ENCODE results near the gene RARS1. TPM values are rescaled to one million over a fixed set of nuclear protein-coding genes. Genes with fewer than 3 reads are reported as not detected.

RARS1 gene
- total and polyA plus RNA-seq, 2 experiments from 2014 or later = 75.1 to 129 TPM

DNA sequence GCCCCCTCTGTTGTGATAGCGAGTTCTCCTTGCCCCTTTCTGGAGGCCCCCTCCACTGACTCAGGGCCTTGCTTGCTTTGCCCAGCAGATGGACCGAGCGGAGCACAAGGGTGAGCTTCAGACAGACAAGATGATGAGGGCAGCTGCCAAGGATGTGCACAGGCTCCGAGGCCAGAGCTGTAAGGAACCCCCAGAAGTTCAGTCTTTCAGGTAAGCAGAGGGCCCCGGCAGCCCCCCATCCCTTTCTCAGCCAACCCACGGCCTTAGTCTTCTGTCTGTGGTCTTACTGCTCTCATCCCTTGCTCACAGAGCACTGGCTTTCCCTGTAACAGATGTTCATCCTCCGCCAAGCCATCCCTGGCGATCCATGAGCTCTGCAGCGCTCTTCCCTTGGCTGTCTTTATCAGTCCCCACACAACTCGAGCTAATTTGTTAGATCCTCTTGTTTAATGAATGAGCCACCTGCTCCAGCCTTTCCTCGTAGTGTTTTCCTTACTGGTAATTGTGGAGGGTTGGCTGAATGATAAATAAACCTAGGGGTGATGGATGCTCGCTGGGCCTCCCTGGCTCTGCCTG lies 18.4 kb upstream of the RARS1 start:
- Histone ChIP-seq H3K27me3 (ENCODE audit: insufficient read depth) (no peaks in the 10 kb centered on the region), H3K36me3 (ENCODE audit: insufficient read depth) (no peaks in the 10 kb centered on the region; the same call in 1 of the 2 replicates), H3K4me3 (no peak overlapping the region), H3K4me1 (ENCODE audit: insufficient read depth) (no peaks in the 10 kb centered on the region), H3K27ac (ENCODE audit: low read depth) (no peak overlapping the region), H3K4me2 (no peak overlapping the region), H2AFZ (no peak overlapping the region), H4K20me1 (replicated peaks; ENCODE audit: insufficient read depth) (no peaks in the 10 kb centered on the region; the same call in 1 of the 2 replicates), H3F3A (replicated peaks; ENCODE audit: low read depth) (no peaks in the 10 kb centered on the region), H3K79me2 (replicated peaks; ENCODE audit: insufficient read depth) (no peaks in the 10 kb centered on the region), H3K9me2 (ENCODE audit: insufficient read depth) (no peaks in the 10 kb centered on the region)
- ATAC-seq (no peak), DNase-seq (ENCODE audit: low spot score) (no peak)
- Mint-ChIP-seq H3K4me3 (no peak overlapping the region), H3K27ac (no peak overlapping the region), H3K4me1 (no peaks in the 10 kb centered on the region), H3K9me3 (no peaks in the 10 kb centered on the region), H3K27me3 (ENCODE audit: insufficient read depth, low read depth, poor library complexity) (peaks cover 5% of the 10 kb centered on the region), H3K36me3 (ENCODE audit: low read depth) (peaks cover 37% of the 10 kb centered on the region)
- TF ChIP-seq STAT1 (IDR thresholded peaks at IDR 0.05; ENCODE audit: unreplicated experiment) (no peak), EZH2 (IDR thresholded peaks at IDR 0.05; ENCODE audit: low read depth, unreplicated experiment) (no peak), JUNB (IDR thresholded peaks at IDR 0.05; ENCODE audit: unreplicated experiment) (no peak)
- TF ChIP-seq, protein P1, sequence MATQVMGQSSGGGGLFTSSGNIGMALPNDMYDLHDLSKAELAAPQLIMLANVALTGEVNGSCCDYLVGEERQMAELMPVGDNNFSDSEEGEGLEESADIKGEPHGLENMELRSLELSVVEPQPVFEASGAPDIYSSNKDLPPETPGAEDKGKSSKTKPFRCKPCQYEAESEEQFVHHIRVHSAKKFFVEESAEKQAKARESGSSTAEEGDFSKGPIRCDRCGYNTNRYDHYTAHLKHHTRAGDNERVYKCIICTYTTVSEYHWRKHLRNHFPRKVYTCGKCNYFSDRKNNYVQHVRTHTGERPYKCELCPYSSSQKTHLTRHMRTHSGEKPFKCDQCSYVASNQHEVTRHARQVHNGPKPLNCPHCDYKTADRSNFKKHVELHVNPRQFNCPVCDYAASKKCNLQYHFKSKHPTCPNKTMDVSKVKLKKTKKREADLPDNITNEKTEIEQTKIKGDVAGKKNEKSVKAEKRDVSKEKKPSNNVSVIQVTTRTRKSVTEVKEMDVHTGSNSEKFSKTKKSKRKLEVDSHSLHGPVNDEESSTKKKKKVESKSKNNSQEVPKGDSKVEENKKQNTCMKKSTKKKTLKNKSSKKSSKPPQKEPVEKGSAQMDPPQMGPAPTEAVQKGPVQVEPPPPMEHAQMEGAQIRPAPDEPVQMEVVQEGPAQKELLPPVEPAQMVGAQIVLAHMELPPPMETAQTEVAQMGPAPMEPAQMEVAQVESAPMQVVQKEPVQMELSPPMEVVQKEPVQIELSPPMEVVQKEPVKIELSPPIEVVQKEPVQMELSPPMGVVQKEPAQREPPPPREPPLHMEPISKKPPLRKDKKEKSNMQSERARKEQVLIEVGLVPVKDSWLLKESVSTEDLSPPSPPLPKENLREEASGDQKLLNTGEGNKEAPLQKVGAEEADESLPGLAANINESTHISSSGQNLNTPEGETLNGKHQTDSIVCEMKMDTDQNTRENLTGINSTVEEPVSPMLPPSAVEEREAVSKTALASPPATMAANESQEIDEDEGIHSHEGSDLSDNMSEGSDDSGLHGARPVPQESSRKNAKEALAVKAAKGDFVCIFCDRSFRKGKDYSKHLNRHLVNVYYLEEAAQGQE (IDR thresholded peaks at IDR 0.05; ENCODE audit: unreplicated experiment) = no peak
- TF ChIP-seq, protein P2, sequence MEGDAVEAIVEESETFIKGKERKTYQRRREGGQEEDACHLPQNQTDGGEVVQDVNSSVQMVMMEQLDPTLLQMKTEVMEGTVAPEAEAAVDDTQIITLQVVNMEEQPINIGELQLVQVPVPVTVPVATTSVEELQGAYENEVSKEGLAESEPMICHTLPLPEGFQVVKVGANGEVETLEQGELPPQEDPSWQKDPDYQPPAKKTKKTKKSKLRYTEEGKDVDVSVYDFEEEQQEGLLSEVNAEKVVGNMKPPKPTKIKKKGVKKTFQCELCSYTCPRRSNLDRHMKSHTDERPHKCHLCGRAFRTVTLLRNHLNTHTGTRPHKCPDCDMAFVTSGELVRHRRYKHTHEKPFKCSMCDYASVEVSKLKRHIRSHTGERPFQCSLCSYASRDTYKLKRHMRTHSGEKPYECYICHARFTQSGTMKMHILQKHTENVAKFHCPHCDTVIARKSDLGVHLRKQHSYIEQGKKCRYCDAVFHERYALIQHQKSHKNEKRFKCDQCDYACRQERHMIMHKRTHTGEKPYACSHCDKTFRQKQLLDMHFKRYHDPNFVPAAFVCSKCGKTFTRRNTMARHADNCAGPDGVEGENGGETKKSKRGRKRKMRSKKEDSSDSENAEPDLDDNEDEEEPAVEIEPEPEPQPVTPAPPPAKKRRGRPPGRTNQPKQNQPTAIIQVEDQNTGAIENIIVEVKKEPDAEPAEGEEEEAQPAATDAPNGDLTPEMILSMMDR (conservative IDR thresholded peaks at IDR 0.05; ENCODE audit: low read depth in 2 of 2) = no peak

DNA sequence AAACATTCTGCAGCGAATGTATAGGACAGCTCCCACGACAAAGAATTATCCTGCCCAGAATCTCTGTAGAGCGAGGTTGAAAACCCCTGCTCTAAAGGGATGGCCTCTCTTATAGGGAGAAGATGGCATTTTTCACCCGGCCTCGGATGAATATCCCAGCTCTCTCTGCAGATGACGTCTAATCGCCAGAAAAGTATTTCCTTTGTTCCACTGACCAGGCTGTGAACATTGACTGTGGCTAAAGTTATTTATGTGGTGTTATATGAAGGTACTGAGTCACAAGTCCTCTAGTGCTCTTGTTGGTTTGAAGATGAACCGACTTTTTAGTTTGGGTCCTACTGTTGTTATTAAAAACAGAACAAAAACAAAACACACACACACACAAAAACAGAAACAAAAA lies 17.4 kb upstream of the RARS1 start:
- Mint-ChIP-seq H3K27me3 (ENCODE audit: insufficient read depth, low read depth, poor library complexity) (peaks cover 5% of the 10 kb centered on the region), H3K4me1 (no peaks in the 10 kb centered on the region), H3K9me3 (no peaks in the 10 kb centered on the region), H3K27ac (no peak overlapping the region), H3K4me3 (no peak overlapping the region), H3K36me3 (ENCODE audit: low read depth) (peaks cover 37% of the 10 kb centered on the region)
- no peak for ATAC-seq
- Histone ChIP-seq H3K79me2 (replicated peaks; ENCODE audit: insufficient read depth) (no peaks in the 10 kb centered on the region), H3K27ac (ENCODE audit: low read depth) (no peak overlapping the region), H3F3A (replicated peaks; ENCODE audit: low read depth) (no peaks in the 10 kb centered on the region), H3K4me3 (no peak overlapping the region), H3K27me3 (ENCODE audit: insufficient read depth) (no peaks in the 10 kb centered on the region), H2AFZ (no peak overlapping the region), H4K20me1 (replicated peaks; ENCODE audit: insufficient read depth) (no peaks in the 10 kb centered on the region; the same call in 1 of the 2 replicates), H3K9me2 (ENCODE audit: insufficient read depth) (no peaks in the 10 kb centered on the region), H3K4me2 (no peak overlapping the region), H3K4me1 (ENCODE audit: insufficient read depth) (no peaks in the 10 kb centered on the region), H3K36me3 (ENCODE audit: insufficient read depth) (no peaks in the 10 kb centered on the region; the same call in 1 of the 2 replicates)
- DNase-seq (ENCODE audit: low spot score) = no peak
- TF ChIP-seq, protein P3, sequence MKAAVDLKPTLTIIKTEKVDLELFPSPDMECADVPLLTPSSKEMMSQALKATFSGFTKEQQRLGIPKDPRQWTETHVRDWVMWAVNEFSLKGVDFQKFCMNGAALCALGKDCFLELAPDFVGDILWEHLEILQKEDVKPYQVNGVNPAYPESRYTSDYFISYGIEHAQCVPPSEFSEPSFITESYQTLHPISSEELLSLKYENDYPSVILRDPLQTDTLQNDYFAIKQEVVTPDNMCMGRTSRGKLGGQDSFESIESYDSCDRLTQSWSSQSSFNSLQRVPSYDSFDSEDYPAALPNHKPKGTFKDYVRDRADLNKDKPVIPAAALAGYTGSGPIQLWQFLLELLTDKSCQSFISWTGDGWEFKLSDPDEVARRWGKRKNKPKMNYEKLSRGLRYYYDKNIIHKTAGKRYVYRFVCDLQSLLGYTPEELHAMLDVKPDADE (IDR thresholded peaks at IDR 0.05) = no peak
- TF ChIP-seq, protein P4, sequence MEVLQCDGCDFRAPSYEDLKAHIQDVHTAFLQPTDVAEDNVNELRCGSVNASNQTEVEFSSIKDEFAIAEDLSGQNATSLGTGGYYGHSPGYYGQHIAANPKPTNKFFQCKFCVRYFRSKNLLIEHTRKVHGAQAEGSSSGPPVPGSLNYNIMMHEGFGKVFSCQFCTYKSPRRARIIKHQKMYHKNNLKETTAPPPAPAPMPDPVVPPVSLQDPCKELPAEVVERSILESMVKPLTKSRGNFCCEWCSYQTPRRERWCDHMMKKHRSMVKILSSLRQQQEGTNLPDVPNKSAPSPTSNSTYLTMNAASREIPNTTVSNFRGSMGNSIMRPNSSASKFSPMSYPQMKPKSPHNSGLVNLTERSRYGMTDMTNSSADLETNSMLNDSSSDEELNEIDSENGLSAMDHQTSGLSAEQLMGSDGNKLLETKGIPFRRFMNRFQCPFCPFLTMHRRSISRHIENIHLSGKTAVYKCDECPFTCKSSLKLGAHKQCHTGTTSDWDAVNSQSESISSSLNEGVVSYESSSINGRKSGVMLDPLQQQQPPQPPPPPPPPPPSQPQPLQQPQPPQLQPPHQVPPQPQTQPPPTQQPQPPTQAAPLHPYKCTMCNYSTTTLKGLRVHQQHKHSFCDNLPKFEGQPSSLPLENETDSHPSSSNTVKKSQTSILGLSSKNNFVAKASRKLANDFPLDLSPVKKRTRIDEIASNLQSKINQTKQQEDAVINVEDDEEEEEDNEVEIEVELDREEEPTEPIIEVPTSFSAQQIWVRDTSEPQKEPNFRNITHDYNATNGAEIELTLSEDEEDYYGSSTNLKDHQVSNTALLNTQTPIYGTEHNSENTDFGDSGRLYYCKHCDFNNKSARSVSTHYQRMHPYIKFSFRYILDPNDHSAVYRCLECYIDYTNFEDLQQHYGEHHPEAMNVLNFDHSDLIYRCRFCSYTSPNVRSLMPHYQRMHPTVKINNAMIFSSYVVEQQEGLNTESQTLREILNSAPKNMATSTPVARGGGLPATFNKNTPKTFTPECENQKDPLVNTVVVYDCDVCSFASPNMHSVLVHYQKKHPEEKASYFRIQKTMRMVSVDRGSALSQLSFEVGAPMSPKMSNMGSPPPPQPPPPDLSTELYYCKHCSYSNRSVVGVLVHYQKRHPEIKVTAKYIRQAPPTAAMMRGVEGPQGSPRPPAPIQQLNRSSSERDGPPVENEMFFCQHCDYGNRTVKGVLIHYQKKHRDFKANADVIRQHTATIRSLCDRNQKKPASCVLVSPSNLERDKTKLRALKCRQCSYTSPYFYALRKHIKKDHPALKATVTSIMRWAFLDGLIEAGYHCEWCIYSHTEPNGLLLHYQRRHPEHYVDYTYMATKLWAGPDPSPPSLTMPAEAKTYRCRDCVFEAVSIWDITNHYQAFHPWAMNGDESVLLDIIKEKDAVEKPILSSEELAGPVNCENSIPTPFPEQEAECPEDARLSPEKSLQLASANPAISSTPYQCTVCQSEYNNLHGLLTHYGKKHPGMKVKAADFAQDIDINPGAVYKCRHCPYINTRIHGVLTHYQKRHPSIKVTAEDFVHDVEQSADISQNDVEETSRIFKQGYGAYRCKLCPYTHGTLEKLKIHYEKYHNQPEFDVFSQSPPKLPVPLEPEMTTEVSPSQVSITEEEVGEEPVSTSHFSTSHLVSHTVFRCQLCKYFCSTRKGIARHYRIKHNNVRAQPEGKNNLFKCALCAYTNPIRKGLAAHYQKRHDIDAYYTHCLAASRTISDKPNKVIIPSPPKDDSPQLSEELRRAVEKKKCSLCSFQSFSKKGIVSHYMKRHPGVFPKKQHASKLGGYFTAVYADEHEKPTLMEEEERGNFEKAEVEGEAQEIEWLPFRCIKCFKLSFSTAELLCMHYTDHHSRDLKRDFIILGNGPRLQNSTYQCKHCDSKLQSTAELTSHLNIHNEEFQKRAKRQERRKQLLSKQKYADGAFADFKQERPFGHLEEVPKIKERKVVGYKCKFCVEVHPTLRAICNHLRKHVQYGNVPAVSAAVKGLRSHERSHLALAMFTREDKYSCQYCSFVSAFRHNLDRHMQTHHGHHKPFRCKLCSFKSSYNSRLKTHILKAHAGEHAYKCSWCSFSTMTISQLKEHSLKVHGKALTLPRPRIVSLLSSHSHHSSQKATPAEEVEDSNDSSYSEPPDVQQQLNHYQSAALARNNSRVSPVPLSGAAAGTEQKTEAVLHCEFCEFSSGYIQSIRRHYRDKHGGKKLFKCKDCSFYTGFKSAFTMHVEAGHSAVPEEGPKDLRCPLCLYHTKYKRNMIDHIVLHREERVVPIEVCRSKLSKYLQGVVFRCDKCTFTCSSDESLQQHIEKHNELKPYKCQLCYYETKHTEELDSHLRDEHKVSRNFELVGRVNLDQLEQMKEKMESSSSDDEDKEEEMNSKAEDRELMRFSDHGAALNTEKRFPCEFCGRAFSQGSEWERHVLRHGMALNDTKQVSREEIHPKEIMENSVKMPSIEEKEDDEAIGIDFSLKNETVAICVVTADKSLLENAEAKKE (CRISPR knock-in tag; IDR thresholded peaks at IDR 0.05) = no peak
